Measurements from ENCODE around the gene TMEM184C. TPM values are rescaled to one million over a fixed set of nuclear protein-coding genes. Genes with fewer than 3 reads are reported as not detected.

TMEM184C gene
- total RNA-seq, 2 donors from 2014 or later, result 30.3 to 35.7 TPM

DNA sequence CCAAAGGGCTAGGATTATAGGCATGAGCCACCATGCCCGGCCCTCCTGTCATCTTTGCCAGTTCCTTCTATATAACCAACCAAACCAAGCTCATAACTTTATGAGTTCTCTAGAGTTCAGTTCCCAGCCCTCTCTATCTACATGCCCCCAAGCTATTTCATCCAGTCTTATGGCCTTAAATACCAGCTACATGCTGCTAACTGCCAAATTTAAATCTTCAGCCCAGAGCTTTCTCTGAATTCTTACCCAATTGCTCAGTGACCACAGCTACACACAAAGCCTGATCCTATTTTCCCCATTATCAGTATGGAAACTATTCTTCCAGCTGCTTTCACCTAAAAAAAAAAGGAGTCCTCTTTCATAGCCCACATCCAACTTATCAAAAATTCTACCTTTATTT is 23.1 kb downstream of the TMEM184C start:
- H3K9me3 ChIP-seq (ENCODE audit: control insufficient read depth, low read length), result no peaks in the 10 kb centered on the region
- no peak for DNase-seq
- H3K36me3 ChIP-seq (ENCODE audit: control insufficient read depth, insufficient read depth, low read length), result peaks cover 48% of the 10 kb centered on the region
- no peaks in the 10 kb centered on the region for H3K9me3 Mint-ChIP-seq
- peaks cover 8% of the 10 kb centered on the region for H3K4me1 Mint-ChIP-seq
- no peak overlapping the region for H3K27ac ChIP-seq (ENCODE audit: low read depth, low read length)
- H3K9ac ChIP-seq (ENCODE audit: extremely low read depth, low read length, poor library complexity, severe bottlenecking), result no peak overlapping the region
- H3K27me3 Mint-ChIP-seq (ENCODE audit: insufficient read depth), result no peaks in the 10 kb centered on the region
- no peak overlapping the region for H3K27ac Mint-ChIP-seq
- H3K27me3 ChIP-seq (ENCODE audit: control insufficient read depth, insufficient read depth, low read length, poor library complexity, severe bottlenecking), result no peaks in the 10 kb centered on the region
- TF ChIP-seq, protein P1, sequence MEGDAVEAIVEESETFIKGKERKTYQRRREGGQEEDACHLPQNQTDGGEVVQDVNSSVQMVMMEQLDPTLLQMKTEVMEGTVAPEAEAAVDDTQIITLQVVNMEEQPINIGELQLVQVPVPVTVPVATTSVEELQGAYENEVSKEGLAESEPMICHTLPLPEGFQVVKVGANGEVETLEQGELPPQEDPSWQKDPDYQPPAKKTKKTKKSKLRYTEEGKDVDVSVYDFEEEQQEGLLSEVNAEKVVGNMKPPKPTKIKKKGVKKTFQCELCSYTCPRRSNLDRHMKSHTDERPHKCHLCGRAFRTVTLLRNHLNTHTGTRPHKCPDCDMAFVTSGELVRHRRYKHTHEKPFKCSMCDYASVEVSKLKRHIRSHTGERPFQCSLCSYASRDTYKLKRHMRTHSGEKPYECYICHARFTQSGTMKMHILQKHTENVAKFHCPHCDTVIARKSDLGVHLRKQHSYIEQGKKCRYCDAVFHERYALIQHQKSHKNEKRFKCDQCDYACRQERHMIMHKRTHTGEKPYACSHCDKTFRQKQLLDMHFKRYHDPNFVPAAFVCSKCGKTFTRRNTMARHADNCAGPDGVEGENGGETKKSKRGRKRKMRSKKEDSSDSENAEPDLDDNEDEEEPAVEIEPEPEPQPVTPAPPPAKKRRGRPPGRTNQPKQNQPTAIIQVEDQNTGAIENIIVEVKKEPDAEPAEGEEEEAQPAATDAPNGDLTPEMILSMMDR (conservative IDR thresholded peaks at IDR 0.05), result no peak
- 75 to 92% methylated on average over 1 of the region's 1 CpG for WGBS, 2 experiments (ENCODE audit: insufficient coverage in 1 of 2, insufficient read length in 1 of 2)
- H3K4me1 ChIP-seq (ENCODE audit: control insufficient read depth, insufficient read depth, low read length), result no peaks in the 10 kb centered on the region
- H3K4me3 Mint-ChIP-seq, result no peak overlapping the region
- peaks cover 54% of the 10 kb centered on the region for H3K36me3 Mint-ChIP-seq (ENCODE audit: low read depth)
- H3K4me3 ChIP-seq (ENCODE audit: low read length), result no peak overlapping the region

DNA sequence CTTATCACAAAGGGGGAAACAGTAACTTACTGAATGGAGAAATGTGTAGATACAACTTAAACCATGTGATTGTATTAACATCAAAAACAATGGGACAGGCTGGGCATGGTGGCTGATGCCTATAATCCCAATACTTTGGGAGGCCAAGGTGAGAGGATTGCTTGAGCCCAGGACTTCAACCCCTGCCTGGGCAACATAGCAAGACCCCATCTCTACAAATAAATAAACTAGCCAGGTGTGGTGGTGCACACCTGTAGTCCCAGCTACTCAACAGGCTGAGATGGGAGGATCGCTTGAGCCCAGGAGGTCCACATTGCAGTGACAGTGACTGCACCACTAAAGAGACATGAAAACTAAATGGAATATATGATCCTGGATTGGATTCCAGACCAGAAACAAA is 26.4 kb downstream of the TMEM184C start:
- Histone ChIP-seq H3K36me3 (ENCODE audit: control insufficient read depth, insufficient read depth, low read length) (peaks cover 20% of the 10 kb centered on the region), H3K9me3 (ENCODE audit: control insufficient read depth, low read length) (no peaks in the 10 kb centered on the region), H3K9ac (ENCODE audit: extremely low read depth, low read length, poor library complexity, severe bottlenecking) (no peak overlapping the region), H3K27ac (ENCODE audit: low read depth, low read length) (no peak overlapping the region), H3K27me3 (ENCODE audit: control insufficient read depth, insufficient read depth, low read length, poor library complexity, severe bottlenecking) (no peaks in the 10 kb centered on the region), H3K4me3 (ENCODE audit: low read length) (no peak overlapping the region), H3K4me1 (ENCODE audit: control insufficient read depth, insufficient read depth, low read length) (peaks cover 3% of the 10 kb centered on the region)
- 80 to 98% methylated on average over 1 of the region's 1 CpG for WGBS, 2 experiments (ENCODE audit: insufficient coverage in 1 of 2, insufficient read length in 1 of 2)
- no peak overlapping the region for H3K27ac Mint-ChIP-seq
- TF ChIP-seq, protein P1 (conservative IDR thresholded peaks at IDR 0.05), result no peak
- no peak for DNase-seq
- H3K4me1 Mint-ChIP-seq, result peaks cover 18% of the 10 kb centered on the region
- peaks cover 6% of the 10 kb centered on the region for H3K9me3 Mint-ChIP-seq
- no peaks in the 10 kb centered on the region for H3K27me3 Mint-ChIP-seq (ENCODE audit: insufficient read depth)
- peaks cover 45% of the 10 kb centered on the region for H3K36me3 Mint-ChIP-seq (ENCODE audit: low read depth)
- no peak overlapping the region for H3K4me3 Mint-ChIP-seq

DNA sequence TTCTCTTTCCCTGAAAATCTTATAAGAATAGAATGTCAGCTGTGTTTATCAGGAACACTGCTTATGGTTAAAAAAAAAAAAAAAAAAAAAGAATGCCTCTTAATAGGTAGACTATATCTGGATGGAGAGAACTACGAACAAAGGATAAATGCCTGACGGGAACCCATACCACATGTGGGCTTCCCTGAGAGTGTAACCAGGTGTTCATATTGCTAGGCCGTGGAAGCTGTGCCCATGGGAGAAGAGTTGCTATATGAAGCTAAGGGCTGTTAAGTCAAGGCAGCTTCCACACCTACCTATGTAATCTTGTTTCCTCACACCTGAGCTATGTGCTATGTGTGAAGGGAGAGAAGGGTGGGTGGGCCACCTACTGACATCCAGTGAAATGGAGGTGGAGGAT is 27.3 kb downstream of the TMEM184C start:
- Mint-ChIP-seq H3K36me3 (ENCODE audit: low read depth) (peaks cover 44% of the 10 kb centered on the region), H3K4me1 (peaks cover 25% of the 10 kb centered on the region), H3K9me3 (peaks cover 6% of the 10 kb centered on the region), H3K27me3 (ENCODE audit: insufficient read depth) (no peaks in the 10 kb centered on the region), H3K27ac (peak overlapping the region; percentile 72), H3K4me3 (no peak overlapping the region)
- TF ChIP-seq, protein P1 (conservative IDR thresholded peaks at IDR 0.05), result no peak
- no peak overlapping the region for H3K9ac ChIP-seq (ENCODE audit: extremely low read depth, low read length, poor library complexity, severe bottlenecking)
- no peak for DNase-seq
- peaks cover 5% of the 10 kb centered on the region for H3K4me1 ChIP-seq (ENCODE audit: control insufficient read depth, insufficient read depth, low read length)
- peaks cover 13% of the 10 kb centered on the region for H3K36me3 ChIP-seq (ENCODE audit: control insufficient read depth, insufficient read depth, low read length)
- no peak overlapping the region for H3K27ac ChIP-seq (ENCODE audit: low read depth, low read length)
- H3K9me3 ChIP-seq (ENCODE audit: control insufficient read depth, low read length), result no peaks in the 10 kb centered on the region
- no peaks in the 10 kb centered on the region for H3K27me3 ChIP-seq (ENCODE audit: control insufficient read depth, insufficient read depth, low read length, poor library complexity, severe bottlenecking)
- H3K4me3 ChIP-seq (ENCODE audit: low read length), result no peak overlapping the region
- WGBS, 2 experiments (ENCODE audit: insufficient coverage in 1 of 2, insufficient read length in 1 of 2), result 94 to 100% methylated on average over 2 to 3 of the region's 3 CpGs
